K562 (cell line): ENCODE data around the gene TMEM86B. TPM values are rescaled to one million over a fixed set of nuclear protein-coding genes. Genes with fewer than 3 reads are reported as not detected.

Experiments used
- ATF1 ChIP-seq, 2 experiments: fragments of 450-650 bp in 1 of 2; IDR thresholded peaks; 2 replicates each; pipeline ENCODE4 v1.6.1; 2016; ENCODE audit warnings: missing compliant biosample characterization in 1 of 2, missing genetic modification characterization in 1 of 2
- DPF2 ChIP-seq: fragments of 450-650 bp; IDR thresholded peaks from 2 replicates; pipeline ENCODE4 v1.6.1; 2016
- ETV5 ChIP-seq: sonication (generic); formaldehyde crosslinking; IDR thresholded peaks from 2 replicates; pipeline ENCODE4 v1.4.0; 2020; ENCODE audit warnings: low read depth, mild to moderate bottlenecking, missing genetic modification reagents
- HDAC2 ChIP-seq: fragments of 450-650 bp; IDR thresholded peaks from 2 replicates; pipeline ENCODE4 v1.6.1; 2016; ENCODE audit warnings: mild to moderate bottlenecking
- HOXB6 ChIP-seq: fragments of 250-450 bp; sonication (Bioruptor Pico); IDR thresholded peaks from 2 replicates; pipeline ENCODE4 v1.5.1; 2022; ENCODE audit warnings: mild to moderate bottlenecking, borderline replicate concordance
- KLF13 ChIP-seq: fragments of 450-650 bp; IDR thresholded peaks from 2 replicates; pipeline ENCODE4 v1.6.1; 2016; ENCODE audit warnings: missing genetic modification characterization, low read depth, mild to moderate bottlenecking, missing compliant biosample characterization, moderate library complexity, borderline replicate concordance
- L3MBTL2 ChIP-seq: fragments of 450-650 bp; IDR thresholded peaks from 2 replicates; pipeline ENCODE4 v1.6.1; 2016; ENCODE audit warnings: mild to moderate bottlenecking, moderate library complexity
- MAFK ChIP-seq: IDR thresholded peaks from 2 replicates; pipeline ENCODE4 v1.6.1; 2011; ENCODE audit warnings: low read length, improper control_type of control experiment
- NBN ChIP-seq: fragments of 450-650 bp; IDR thresholded peaks from 2 replicates; pipeline ENCODE4 v1.6.1; 2016; ENCODE audit warnings: low read depth, mild to moderate bottlenecking
- NR2C2 ChIP-seq, 2 experiments: fragments of 200-800 bp in 1 of 2; sonication (Bioruptor generic) in 1 of 2; sonication (generic) in 1 of 2; formaldehyde crosslinking in 1 of 2; IDR thresholded peaks; 2 replicates each; pipeline versions ENCODE4 v1.6.1 to v1.8.0; 2016 to 2022; ENCODE audit warnings: mild to moderate bottlenecking in 1 of 2, missing compliant biosample characterization in 1 of 2, missing genetic modification characterization in 1 of 2, missing genetic modification reagents in 1 of 2
- POLR2H ChIP-seq: IDR thresholded peaks from 2 replicates; pipeline ENCODE4 v1.6.1; 2016; ENCODE audit warnings: missing genetic modification characterization, low read depth, mild to moderate bottlenecking, control low read depth, missing compliant biosample characterization, moderate library complexity
- PTBP1 ChIP-seq: fragments of 200-400 bp; formaldehyde crosslinking; IDR thresholded peaks from 2 replicates; pipeline ENCODE4 v1.6.1; 2017; ENCODE audit warnings: low read depth, low read length
- RAD21 ChIP-seq, 2 experiments: fragments of 250-450 bp in 1 of 2; fragments of 450-650 bp in 1 of 2; sonication (Bioruptor Pico) in 1 of 2; formaldehyde crosslinking in 1 of 2; IDR thresholded peaks in 1 of 2; conservative IDR thresholded peaks in 1 of 2; 2 replicates each; pipeline versions ENCODE4 v1.4.0 to v1.8.0; 2020 to 2022; ENCODE audit warnings: mild to moderate bottlenecking in 2 of 2, moderate library complexity in 1 of 2
- RCOR1 ChIP-seq, 2 experiments: IDR thresholded peaks; 2 replicates each; pipeline ENCODE4 v1.6.1; 2012; ENCODE audit warnings: low read depth in 2 of 2, low read length in 2 of 2, borderline replicate concordance in 1 of 2, improper control_type of control experiment in 1 of 2
- SOX6 ChIP-seq: fragments of 450-650 bp; IDR thresholded peaks from 2 replicates; pipeline ENCODE4 v1.6.1; 2014; ENCODE audit warnings: mild to moderate bottlenecking
- TBL1XR1 ChIP-seq, 2 experiments: IDR thresholded peaks; 2 replicates each; pipeline ENCODE4 v1.6.1; 2012; ENCODE audit warnings: improper control_type of control experiment in 2 of 2, low read length in 2 of 2, mild to moderate bottlenecking in 1 of 2
- TEAD1 ChIP-seq, 2 experiments: fragments of 450-650 bp in 1 of 2; sonication (generic) in 1 of 2; formaldehyde crosslinking; IDR thresholded peaks; 2 replicates each; pipeline versions ENCODE4 v1.4.0 to v1.8.0; 2020 to 2022; ENCODE audit warnings: mild to moderate bottlenecking in 2 of 2, missing genetic modification reagents in 1 of 2
- ZEB2 ChIP-seq: fragments of 450-650 bp; IDR thresholded peaks from 2 replicates; pipeline ENCODE4 v1.6.1; 2016
- polyA plus RNA-seq, 8 experiments: library from polyadenylated mRNA; depleted of rRNA in 4 of 8; stranded (reverse) in 5 of 8; unstranded in 3 of 8; fragments of >200 nt; fragmentation: Nextera tagmentation in 2 of 8; fragmentation: Illumina TruSeq in 1 of 8; extraction: Ambion mirVana in 2 of 8; extraction: Trizol in 1 of 8; gene quantifications; 2 replicates each; pipeline versions ENCODE4 v1.2.1 to v1.2.3, GENCODE V29; 2011 to 2014; ENCODE audit warnings: inconsistent platforms in 1 of 8, missing spikeins in 1 of 8
- total RNA-seq, 7 experiments: library from RNA; depleted of rRNA in 6 of 7; stranded (reverse); fragments of >200 nt in 6 of 7; fragmentation: Illumina TruSeq in 2 of 7; extraction: Trizol in 2 of 7; gene quantifications; 2 replicates each; pipeline versions ENCODE4 v1.2.1 to v1.2.3, GENCODE V29; 2011 to 2021; ENCODE audit warnings: low replicate concordance in 1 of 7
- TF ChIP-seq, protein P1 (sequence below): conservative IDR thresholded peaks from 2 replicates; pipeline ENCODE4 v1.6.1; 2011; ENCODE audit warnings: low read depth, mild to moderate bottlenecking, low read length; ENCODE audit not compliant: control insufficient read depth
- TF ChIP-seq, protein P2 (sequence below), 2 experiments: IDR thresholded peaks in 1 of 2; conservative IDR thresholded peaks in 1 of 2; 2 replicates each; pipeline ENCODE4 v1.6.1; 2016; ENCODE audit warnings: low read depth in 2 of 2, mild to moderate bottlenecking in 1 of 2, missing compliant biosample characterization in 1 of 2, missing genetic modification characterization in 1 of 2, moderate library complexity in 1 of 2

Gene TMEM86B
- total and polyA plus RNA-seq, 9 of the 15 experiments (the other 6 are each of a cell fraction or from before 2014, with no cell fraction given): 0.28 to 7.9 (median 2.1) TPM

DNA sequence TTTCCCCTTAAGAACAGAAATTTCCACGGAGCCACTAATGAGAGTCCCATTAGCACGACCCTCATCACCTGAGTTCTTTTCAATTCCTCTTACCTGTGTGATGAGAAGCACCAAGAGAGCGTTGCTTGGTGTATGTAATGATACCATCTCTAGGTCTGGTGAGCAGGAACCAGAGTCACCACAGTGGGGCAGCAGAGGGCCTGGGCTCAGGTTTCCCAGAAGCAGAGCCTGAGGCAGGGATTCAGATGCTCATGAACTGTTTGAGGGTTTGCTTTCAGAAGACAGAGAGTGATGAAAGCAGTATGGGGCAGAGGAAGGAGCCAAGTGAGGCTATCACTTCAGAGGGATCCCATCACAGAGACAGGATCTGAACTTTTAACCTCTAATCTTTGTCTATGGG is 16.1 kb downstream of the TMEM86B start (continued):
- TF ChIP-seq, protein P1, sequence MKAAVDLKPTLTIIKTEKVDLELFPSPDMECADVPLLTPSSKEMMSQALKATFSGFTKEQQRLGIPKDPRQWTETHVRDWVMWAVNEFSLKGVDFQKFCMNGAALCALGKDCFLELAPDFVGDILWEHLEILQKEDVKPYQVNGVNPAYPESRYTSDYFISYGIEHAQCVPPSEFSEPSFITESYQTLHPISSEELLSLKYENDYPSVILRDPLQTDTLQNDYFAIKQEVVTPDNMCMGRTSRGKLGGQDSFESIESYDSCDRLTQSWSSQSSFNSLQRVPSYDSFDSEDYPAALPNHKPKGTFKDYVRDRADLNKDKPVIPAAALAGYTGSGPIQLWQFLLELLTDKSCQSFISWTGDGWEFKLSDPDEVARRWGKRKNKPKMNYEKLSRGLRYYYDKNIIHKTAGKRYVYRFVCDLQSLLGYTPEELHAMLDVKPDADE: no peak
- 0 out of 2 replicates have a peak, but pooled peaks have one; percentile 6 for TF ChIP-seq MAFK
- TF ChIP-seq RAD21 (CRISPR knock-in tag; conservative IDR thresholded peaks at IDR 0.05 in 1 of 2, IDR thresholded peaks at IDR 0.05 in 1 of 2): peak; percentile 79 to 90
- TF ChIP-seq, protein P2, sequence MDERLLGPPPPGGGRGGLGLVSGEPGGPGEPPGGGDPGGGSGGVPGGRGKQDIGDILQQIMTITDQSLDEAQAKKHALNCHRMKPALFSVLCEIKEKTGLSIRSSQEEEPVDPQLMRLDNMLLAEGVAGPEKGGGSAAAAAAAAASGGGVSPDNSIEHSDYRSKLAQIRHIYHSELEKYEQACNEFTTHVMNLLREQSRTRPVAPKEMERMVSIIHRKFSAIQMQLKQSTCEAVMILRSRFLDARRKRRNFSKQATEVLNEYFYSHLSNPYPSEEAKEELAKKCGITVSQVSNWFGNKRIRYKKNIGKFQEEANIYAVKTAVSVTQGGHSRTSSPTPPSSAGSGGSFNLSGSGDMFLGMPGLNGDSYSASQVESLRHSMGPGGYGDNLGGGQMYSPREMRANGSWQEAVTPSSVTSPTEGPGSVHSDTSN (CRISPR knock-in tag; IDR thresholded peaks at IDR 0.05; ENCODE audit: low read depth): no peak
- TF ChIP-seq, protein P2 (tag; conservative IDR thresholded peaks at IDR 0.05; ENCODE audit: low read depth): peak; percentile 34; the same call in 1 of the 2 replicates
- TF ChIP-seq ETV5 (CRISPR knock-in tag): no peak
- TF ChIP-seq PTBP1: no peak
- TF ChIP-seq TBL1XR1 (IDR thresholded peaks at IDR 0.05; ENCODE audit: low read length in 2 of 2): peak in 1 of 2 experiments; percentile 31; a peak in 1 of 4 replicates
- no peak for TF ChIP-seq NR2C2 (CRISPR knock-in tag; IDR thresholded peaks at IDR 0.05)
- TF ChIP-seq NR2C2 (tag; IDR thresholded peaks at IDR 0.05): peak; percentile 54; the same call in 1 of the 2 replicates
- TF ChIP-seq POLR2H (tag): no peak
- TF ChIP-seq KLF13 (tag): 0 out of 2 replicates have a peak, but pooled peaks have one; percentile 23
- peak in 1 of 2 experiments; percentile 61; a peak in 1 of 4 replicates for TF ChIP-seq TEAD1 (CRISPR knock-in tag; IDR thresholded peaks at IDR 0.05)
- peak in 1 of 2 experiments; percentile 93; a peak in 2 of 4 replicates for TF ChIP-seq RCOR1 (IDR thresholded peaks at IDR 0.05; ENCODE audit: borderline replicate concordance in 1 of 2, low read depth in 2 of 2, low read length in 2 of 2)
- peak; percentile 55; the same call in 1 of the 2 replicates for TF ChIP-seq NBN
- TF ChIP-seq ZEB2: 0 out of 2 replicates have a peak, but pooled peaks have one; percentile 36
- TF ChIP-seq HOXB6: no peak
- peak; percentile 59; the same call in 1 of the 2 replicates for TF ChIP-seq L3MBTL2
- peak; percentile 58; the same call in 1 of the 2 replicates for TF ChIP-seq HDAC2
- TF ChIP-seq ATF1 (CRISPR knock-in tag; IDR thresholded peaks at IDR 0.05): no peak
- TF ChIP-seq ATF1 (tag; IDR thresholded peaks at IDR 0.05): peak; percentile 39; the same call in 1 of the 2 replicates
- peak; percentile 62; the same call in 1 of the 2 replicates for TF ChIP-seq SOX6
- TF ChIP-seq DPF2: 0 out of 2 replicates have a peak, but pooled peaks have one; percentile 37
